Testis (tissue), 3 donors: ENCODE data around the gene EML2. TPM values are rescaled to one million over a fixed set of nuclear protein-coding genes. Genes with fewer than 3 reads are reported as not detected.

Experiments used
- DNase-seq: peaks from one replicate; pipeline ENCODE4 v3.0.0-alpha.2; 2019
- H3K27ac ChIP-seq, 2 donors: fragments of 200-600 bp; sonication (generic); one replicate each; pipeline ENCODE4 v1.5.1; 2019
- H3K27me3 ChIP-seq: fragments of 200-600 bp; sonication (generic); one replicate; pipeline ENCODE4 v1.5.1; 2019
- H3K36me3 ChIP-seq: fragments of 200-600 bp; sonication (generic); one replicate; pipeline ENCODE4 v1.5.1; 2017; ENCODE audit warnings: low read depth; ENCODE audit errors: missing control alignments
- H3K4me1 ChIP-seq: fragments of 200-600 bp; sonication (generic); one replicate; pipeline ENCODE4 v1.5.1; 2019
- H3K4me3 ChIP-seq, 2 donors: fragments of 200-600 bp; sonication (generic); one replicate each; pipeline ENCODE4 v1.5.1; 2017 to 2019
- H3K9me3 ChIP-seq: fragments of 200-600 bp; sonication (generic); one replicate; pipeline ENCODE4 v1.5.1; 2017
- CTCF ChIP-seq, 3 experiments: fragments of 450-650 bp in 2 of 3; fragments of 200-600 bp in 1 of 3; sonication (generic) in 1 of 3; IDR thresholded peaks; one replicate each; pipeline ENCODE4 v1.5.1; 2016 to 2019; ENCODE audit warnings: antibody characterized with exemption in 3 of 3, mild to moderate bottlenecking in 2 of 3, moderate library complexity in 1 of 3
- POLR2A ChIP-seq: fragments of 450-650 bp; IDR thresholded peaks from one replicate; pipeline ENCODE4 v1.6.1; 2017; ENCODE audit warnings: antibody characterized with exemption, mild to moderate bottlenecking, moderate library complexity
- WGBS, 2 donors: methylation state at CpG; one replicate each; pipeline ENCODE4 v1.1.5; 2018; 5-methylcytosine and 5-hydroxymethylcytosine counted together
- intact Hi-C: fragments of 100-400 bp; cut with DNase I; formaldehyde crosslinking; loops from one replicate; pipeline ENCODE4 v1.15.1; 2023; ENCODE audit warnings: low total_unique reads
- polyA plus RNA-seq: library from polyadenylated mRNA; stranded (reverse); fragments of 350-450 nt; fragmentation: Illumina TruSeq; extraction: RNeasy Lipid Tissue Mini Kit (QIAGEN cat#74804); gene quantifications from one replicate; pipeline ENCODE4 v1.2.3, GENCODE V29; 2014; ENCODE audit warnings: low read depth, low replicate concordance; ENCODE audit not compliant: insufficient read depth
- total RNA-seq, 2 donors: library from RNA; depleted of rRNA; stranded (reverse); fragments of >200 nt; gene quantifications; one replicate each; pipeline ENCODE4 v1.2.3, GENCODE V29; 2016

Gene EML2
- total and polyA plus RNA-seq, 3 donors from 2014 or later = 28.5 to 48.4 (median 36.3) TPM

GRCh38 chr19:45576682-45577081 is 62.5 kb downstream of the EML2 start:
- TF ChIP-seq POLR2A (no peak), CTCF (IDR thresholded peaks at IDR 0.05) (no peak)
- H3K36me3 ChIP-seq = no peaks in the 10 kb centered on the region
- no peaks in the 10 kb centered on the region for H3K27me3 ChIP-seq
- 25 to 64% methylated on average over 3 of the region's 3 CpGs for WGBS, 2 donors
- H3K4me3 ChIP-seq = no peak overlapping the region
- H3K9me3 ChIP-seq = no peaks in the 10 kb centered on the region
- H3K27ac ChIP-seq = no peak overlapping the region
- intact Hi-C loops = no loop called here
- no peak for DNase-seq
- peaks cover 13% of the 10 kb centered on the region for H3K4me1 ChIP-seq

DNA sequence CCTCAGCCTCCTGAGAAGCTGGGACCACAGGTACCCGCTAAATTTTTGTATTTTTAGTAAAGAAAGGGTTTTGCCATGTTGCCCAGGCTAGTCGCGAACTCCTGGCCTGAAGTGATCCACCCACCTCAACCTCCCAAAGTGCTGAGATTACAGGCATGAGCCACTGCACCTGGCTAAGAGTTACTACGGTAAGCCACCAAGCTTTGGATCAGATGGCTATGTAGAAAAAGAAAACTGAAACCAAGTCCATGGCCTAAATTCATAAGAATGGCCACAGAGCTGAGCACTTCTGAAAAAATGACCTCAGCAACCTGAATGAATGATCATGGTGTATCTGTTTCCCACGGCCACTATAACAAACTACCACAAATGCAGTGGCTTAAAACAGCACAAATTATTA is 64.0 kb downstream of the EML2 start:
- DNase-seq = no peak
- WGBS, 2 donors = 93 to 96% methylated on average over 5 of the region's 5 CpGs
- intact Hi-C loops = no loop called here
- no peak overlapping the region for H3K4me3 ChIP-seq
- H3K4me1 ChIP-seq = peaks cover 13% of the 10 kb centered on the region
- no peaks in the 10 kb centered on the region for H3K9me3 ChIP-seq
- no peak overlapping the region for H3K27ac ChIP-seq
- H3K36me3 ChIP-seq = no peaks in the 10 kb centered on the region
- no peaks in the 10 kb centered on the region for H3K27me3 ChIP-seq
- TF ChIP-seq POLR2A = no peak
- TF ChIP-seq CTCF (IDR thresholded peaks at IDR 0.05) = no peak

- Histone ChIP-seq H3K27ac (no peak overlapping the region), H3K9me3 (no peaks in the 10 kb centered on the region), H3K4me3 (no peak overlapping the region), H3K27me3 (no peaks in the 10 kb centered on the region), H3K4me1 (peaks cover 13% of the 10 kb centered on the region), H3K36me3 (no peaks in the 10 kb centered on the region)
- TF ChIP-seq CTCF (IDR thresholded peaks at IDR 0.05) = no peak
- TF ChIP-seq POLR2A = no peak
- no peak for DNase-seq
- intact Hi-C loops = no loop called here
- 70 to 73% methylated on average over 4 of the region's 4 CpGs for WGBS, 2 donors
Measured at GRCh38 chr19:45574526-45574925, 64.7 kb downstream of the EML2 start.

GRCh38 chr19:45571457-45572220 is 67.6 kb downstream of the EML2 start:
- H3K36me3 ChIP-seq = no peaks in the 10 kb centered on the region
- no peak overlapping the region for H3K4me3 ChIP-seq
- intact Hi-C loops = no loop called here
- no peaks in the 10 kb centered on the region for H3K9me3 ChIP-seq
- no peak overlapping the region for H3K27ac ChIP-seq
- WGBS, 2 donors = 85 to 89% methylated on average over 8 of the region's 8 CpGs
- no peak for DNase-seq
- TF ChIP-seq CTCF (IDR thresholded peaks at IDR 0.05) (no peak), POLR2A (no peak)
- H3K4me1 ChIP-seq = peaks cover under 1% of the 10 kb centered on the region
- H3K27me3 ChIP-seq = no peaks in the 10 kb centered on the region
